ENCODE data around the gene THSD7A. TPM values are rescaled to one million over a fixed set of nuclear protein-coding genes. Genes with fewer than 3 reads are reported as not detected.

Gene THSD7A
- total and polyA plus RNA-seq, 2 of the 4 experiments (the other 2 are of a cell fraction) = 0.02 to 0.18 TPM

GRCh38 chr7:11373546-11374142 is 458.4 kb downstream of the THSD7A start:
- intact Hi-C loops (cut with micrococcal nuclease) (no loop called here), dilution Hi-C loops (cut with HindIII; ENCODE audit: low sequenced_read_pairs, unreplicated experiment) (no loop called here), in situ Hi-C loops (cut with MboI; ENCODE audit: low sequenced_read_pairs) (no loop called here)
- Histone ChIP-seq H2BK20ac (ENCODE audit: low read depth, low read length) (no peak overlapping the region), H4K20me1 (ENCODE audit: insufficient read depth, low read length) (no peaks in the 10 kb centered on the region), H4K91ac (ENCODE audit: insufficient read depth, low read depth, low read length) (no peak overlapping the region), H3K4me3 (ENCODE audit: insufficient read depth, low read depth, low read length) (no peak overlapping the region), H3K14ac (replicated peaks; ENCODE audit: low read depth, low read length) (no peak overlapping the region), H3K27ac (ENCODE audit: insufficient read depth, low read length) (no peak overlapping the region), H3K9me3 (ENCODE audit: control insufficient read depth, insufficient read depth, low read length) (no peaks in the 10 kb centered on the region), H2BK120ac (ENCODE audit: low read depth, low read length) (no peak overlapping the region), H4K8ac (ENCODE audit: low read depth in 2 of 2, low read length in 2 of 2) (no peak overlapping the region), H3K79me1 (ENCODE audit: low read depth in 1 of 2, low read length in 2 of 2) (no peaks in the 10 kb centered on the region), H2BK15ac (ENCODE audit: low read depth, low read length) (no peak overlapping the region), H4K5ac (ENCODE audit: low read depth, low read length) (no peak overlapping the region), H3K56ac (ENCODE audit: extremely low read depth, insufficient read depth, low read length) (no peak overlapping the region), H3K18ac (ENCODE audit: low read depth, low read length) (no peak overlapping the region), H3K4ac (ENCODE audit: low read depth, low read length) (no peak overlapping the region), H3K36me3 (ENCODE audit: control insufficient read depth, insufficient read depth, low read length) (no peaks in the 10 kb centered on the region), H2AK5ac (ENCODE audit: low read depth, low read length) (no peak overlapping the region), H3K4me1 (ENCODE audit: control insufficient read depth, insufficient read depth, low read length) (no peaks in the 10 kb centered on the region), H2AFZ (replicated peaks; ENCODE audit: low read length, poor library complexity) (no peak overlapping the region), H3K4me2 (ENCODE audit: low read depth, low read length) (no peak overlapping the region), H3K27me3 (ENCODE audit: control insufficient read depth, insufficient read depth, low read length) (no peaks in the 10 kb centered on the region), H3K9ac (ENCODE audit: low read depth, low read length) (no peak overlapping the region), H3K23ac (ENCODE audit: low read depth, low read length) (no peak overlapping the region), H3K9me1 (ENCODE audit: insufficient read depth, low read length) (no peaks in the 10 kb centered on the region), H2BK5ac (ENCODE audit: low read depth, low read length, poor library complexity, severe bottlenecking) (no peak overlapping the region), H2AK9ac (replicated peaks; ENCODE audit: low read depth, low read length, poor library complexity) (no peak overlapping the region)
- WGBS, 2 experiments (ENCODE audit: extremely low coverage in 2 of 2, insufficient read length in 1 of 2) = no CpG with 5 or more reads among the region's 2 CpGs
- CTCF ChIA-PET = interaction anchor here (0.5 to 1.0 kb wide), 2 partner anchors 9 kb away, joined by 3 read pairs; no protein-coding TSS in a partner anchor
- POLR2A ChIA-PET (ENCODE audit: unreplicated experiment) = no interaction called here
- no TSS peak for BruUV-seq (replicated peaks)
- ATAC-seq (ENCODE audit: low read depth) (no peak), DNase-seq (no peak)
- TF ChIP-seq CHD1 (IDR thresholded peaks at IDR 0.05; ENCODE audit: low read depth, low read length) (no peak), CTCF (conservative IDR thresholded peaks at IDR 0.05; ENCODE audit: low read depth, low read length) (peak; percentile 6; the same call in 1 of the 2 replicates)

All from IMR-90 (cell line).